Measurements from ENCODE around the gene C10orf105. TPM values are rescaled to one million over a fixed set of nuclear protein-coding genes. Genes with fewer than 3 reads are reported as not detected.
A peak's percentile ranks its signal among the peaks of the same experiment; 100 is the strongest.

Gene C10orf105
- total RNA-seq, 5 donors from 2014 or later (not counting 1 experiment from before 2014, with no cell fraction given): 0.15 to 0.45 (median 0.16) TPM

DNA sequence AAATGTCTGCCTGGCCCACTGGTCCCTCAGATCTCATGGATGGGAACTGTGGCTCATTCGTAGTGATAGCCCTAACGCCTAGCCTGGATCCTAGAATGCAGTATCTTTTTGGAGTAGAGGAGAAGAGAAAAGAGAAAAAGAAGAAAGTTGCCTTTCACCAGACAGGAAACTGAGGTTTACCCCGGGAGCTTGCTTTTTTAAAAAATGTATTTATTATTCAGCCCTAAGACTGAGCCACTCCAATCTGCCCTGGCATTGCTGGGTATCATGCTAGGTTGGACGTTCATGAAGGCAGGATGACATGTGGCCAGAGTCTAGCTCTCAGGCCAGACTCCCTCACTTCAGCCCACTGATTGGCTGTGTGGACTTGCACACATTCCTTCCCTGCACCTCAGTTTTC, 21.5 kb upstream of the C10orf105 start:
- POLR2A ChIA-PET: interaction anchor here in 1 of 2 donors (0.6 kb wide), 1 partner anchor 360 kb away, joined by 3 read pairs; no protein-coding TSS in a partner anchor
- peaks cover 92 to 100% (median 96%) of the 10 kb centered on the region in 3 donors for H3K4me1 Mint-ChIP-seq
- no peaks in the 10 kb centered on the region for H3K36me3 ChIP-seq (ENCODE audit: control insufficient read depth in 2 of 2, extremely low read depth in 1 of 2, insufficient read depth in 1 of 2, low read length in 1 of 2)
- H3K27ac Mint-ChIP-seq: peak overlapping the region; percentile 99 to 100
- DNase-seq: no peak
- H3K4me1 ChIP-seq (ENCODE audit: control insufficient read depth in 1 of 2, extremely low read depth in 1 of 2, insufficient read depth in 2 of 2, low read length in 2 of 2): peaks cover 74 to 100% of the 10 kb centered on the region in 2 experiments
- no peaks in the 10 kb centered on the region for H3K27me3 ChIP-seq (replicated peaks in 1 of 2; ENCODE audit: control insufficient read depth in 2 of 2, extremely low read depth in 1 of 2, insufficient read depth in 2 of 2, low read length in 1 of 2)
- H3K27ac ChIP-seq (ENCODE audit: low read length): peak overlapping the region; percentile 93
- H3K27me3 Mint-ChIP-seq: no peaks in the 10 kb centered on the region
- peak overlapping the region; percentile 48 to 80 (median 65) for H3K4me3 Mint-ChIP-seq
- no peaks in the 10 kb centered on the region for H3K36me3 Mint-ChIP-seq
- 0% methylated on average over 1 of the region's 4 CpGs for WGBS (ENCODE audit: insufficient coverage)
- no peaks in the 10 kb centered on the region for H3K9me3 Mint-ChIP-seq
- CTCF ChIA-PET: interaction anchor here in 1 of 2 donors (1.1 to 2.4 kb wide), 2 partner anchors 16 to 28 kb away, joined by 4 to 8 read pairs; no protein-coding TSS in a partner anchor
- H3K4me3 ChIP-seq (ENCODE audit: control insufficient read depth in 1 of 2, extremely low read depth in 1 of 2, low read length in 1 of 2): peak overlapping the region; percentile 25 to 35
- no peaks in the 10 kb centered on the region for H3K9me3 ChIP-seq
- peak in 2 of 4 experiments; percentile 8 to 21 for ATAC-seq (replicated peaks in 1 of 4)

- Histone ChIP-seq H3K4me1 (ENCODE audit: control insufficient read depth in 1 of 2, extremely low read depth in 1 of 2, insufficient read depth in 2 of 2, low read length in 2 of 2) (peaks cover 74 to 100% of the 10 kb centered on the region in 2 experiments), H3K4me3 (ENCODE audit: control insufficient read depth in 1 of 2, extremely low read depth in 1 of 2, low read length in 1 of 2) (no peak overlapping the region), H3K9me3 (no peaks in the 10 kb centered on the region), H3K36me3 (ENCODE audit: control insufficient read depth in 2 of 2, extremely low read depth in 1 of 2, insufficient read depth in 1 of 2, low read length in 1 of 2) (no peaks in the 10 kb centered on the region), H3K27me3 (replicated peaks in 1 of 2; ENCODE audit: control insufficient read depth in 2 of 2, extremely low read depth in 1 of 2, insufficient read depth in 2 of 2, low read length in 1 of 2) (no peaks in the 10 kb centered on the region), H3K27ac (ENCODE audit: low read length) (peak overlapping the region; percentile 93)
- DNase-seq (no peak), ATAC-seq (replicated peaks in 1 of 4) (no peak)
- ChIA-PET POLR2A (no interaction called here), CTCF (interaction anchor here in 1 of 2 donors (2.4 kb wide), 1 partner anchor 29 kb away, joined by 8 read pairs; no protein-coding TSS in a partner anchor)
- H3K9me3 Mint-ChIP-seq: no peaks in the 10 kb centered on the region
- WGBS (ENCODE audit: insufficient coverage): 73% methylated on average over 8 of the region's 9 CpGs
- no peaks in the 10 kb centered on the region for H3K36me3 Mint-ChIP-seq
- peak overlapping the region; percentile 87 to 100 for H3K27ac Mint-ChIP-seq
- H3K4me1 Mint-ChIP-seq: peaks cover 92 to 100% (median 96%) of the 10 kb centered on the region in 3 donors
- no peaks in the 10 kb centered on the region for H3K27me3 Mint-ChIP-seq
- peak overlapping the region; percentile 0 to 80 (median 49) for H3K4me3 Mint-ChIP-seq
Observed at GRCh38 chr10:71740069-71740653, 20.6 kb upstream of the C10orf105 start.

GRCh38 chr10:71739358-71739900, 19.9 kb upstream of the C10orf105 start:
- 86% methylated on average over 7 of the region's 8 CpGs for WGBS (ENCODE audit: insufficient coverage)
- no peak for DNase-seq
- CTCF ChIA-PET: no interaction called here

DNA sequence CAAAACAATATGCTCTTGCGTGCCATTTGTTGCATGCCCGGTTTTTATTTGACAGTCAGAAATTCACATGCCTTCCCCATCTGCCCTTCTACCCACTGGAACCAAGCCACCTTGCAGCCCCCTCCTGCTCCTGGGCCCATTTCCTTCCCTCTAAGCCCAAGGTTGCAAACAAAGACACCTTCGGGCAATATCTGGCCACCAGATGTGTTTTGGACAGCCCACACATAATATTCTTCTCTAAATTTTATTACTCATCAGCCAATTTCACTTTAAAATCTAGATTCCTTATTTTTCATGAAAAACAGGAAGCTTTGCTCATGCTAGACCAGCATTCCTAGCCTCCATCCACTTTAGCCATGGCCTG, 18.2 kb upstream of the C10orf105 start:
- no peaks in the 10 kb centered on the region for H3K36me3 Mint-ChIP-seq
- H3K27me3 Mint-ChIP-seq: no peaks in the 10 kb centered on the region
- CTCF ChIA-PET: no interaction called here
- no peaks in the 10 kb centered on the region for H3K9me3 ChIP-seq
- peak overlapping the region in 1 of 3 donors; percentile 62 for H3K4me3 Mint-ChIP-seq
- DNase-seq (no peak), ATAC-seq (replicated peaks in 1 of 4) (no peak)
- peak overlapping the region; percentile 98 to 100 for H3K27ac Mint-ChIP-seq
- no peaks in the 10 kb centered on the region for H3K9me3 Mint-ChIP-seq
- H3K4me1 Mint-ChIP-seq: peaks cover 96 to 99% (median 99%) of the 10 kb centered on the region in 3 donors
- POLR2A ChIA-PET: interaction anchor here in 1 of 2 donors (0.5 kb wide), 1 partner anchor 621 kb away, joined by 8 read pairs; no protein-coding TSS in a partner anchor
- H3K27ac ChIP-seq (ENCODE audit: low read length): peak overlapping the region; percentile 93
- H3K4me1 ChIP-seq (ENCODE audit: control insufficient read depth in 1 of 2, extremely low read depth in 1 of 2, insufficient read depth in 2 of 2, low read length in 2 of 2): peaks cover 69 to 100% of the 10 kb centered on the region in 2 experiments
- no peaks in the 10 kb centered on the region for H3K36me3 ChIP-seq (ENCODE audit: control insufficient read depth in 2 of 2, extremely low read depth in 1 of 2, insufficient read depth in 1 of 2, low read length in 1 of 2)
- no peaks in the 10 kb centered on the region for H3K27me3 ChIP-seq (replicated peaks in 1 of 2; ENCODE audit: control insufficient read depth in 2 of 2, extremely low read depth in 1 of 2, insufficient read depth in 2 of 2, low read length in 1 of 2)
- WGBS (ENCODE audit: insufficient coverage): 73% methylated on average over 3 of the region's 3 CpGs
- no peak overlapping the region for H3K4me3 ChIP-seq (ENCODE audit: control insufficient read depth in 1 of 2, extremely low read depth in 1 of 2, low read length in 1 of 2)

More at GRCh38 chr10:71739358-71739900, 19.9 kb upstream of the C10orf105 start:
- H3K27ac Mint-ChIP-seq: peak overlapping the region; percentile 87 to 100
- peak overlapping the region; percentile 93 for H3K27ac ChIP-seq (ENCODE audit: low read length)
- peaks cover 92 to 100% (median 96%) of the 10 kb centered on the region in 3 donors for H3K4me1 Mint-ChIP-seq
- no peaks in the 10 kb centered on the region for H3K27me3 ChIP-seq (replicated peaks in 1 of 2; ENCODE audit: control insufficient read depth in 2 of 2, extremely low read depth in 1 of 2, insufficient read depth in 2 of 2, low read length in 1 of 2)
- no peaks in the 10 kb centered on the region for H3K9me3 Mint-ChIP-seq
- H3K9me3 ChIP-seq: no peaks in the 10 kb centered on the region
- peak overlapping the region in 1 of 3 donors; percentile 80 for H3K4me3 Mint-ChIP-seq
- no peak overlapping the region for H3K4me3 ChIP-seq (ENCODE audit: control insufficient read depth in 1 of 2, extremely low read depth in 1 of 2, low read length in 1 of 2)
- H3K27me3 Mint-ChIP-seq: no peaks in the 10 kb centered on the region
- POLR2A ChIA-PET: no interaction called here
- no peaks in the 10 kb centered on the region for H3K36me3 Mint-ChIP-seq
- H3K36me3 ChIP-seq (ENCODE audit: control insufficient read depth in 2 of 2, extremely low read depth in 1 of 2, insufficient read depth in 1 of 2, low read length in 1 of 2): no peaks in the 10 kb centered on the region
- peaks cover 76 to 100% of the 10 kb centered on the region in 2 experiments for H3K4me1 ChIP-seq (ENCODE audit: control insufficient read depth in 1 of 2, extremely low read depth in 1 of 2, insufficient read depth in 2 of 2, low read length in 2 of 2)
- no peak for ATAC-seq (replicated peaks in 1 of 4)

GRCh38 chr10:71737001-71737833, 17.6 kb upstream of the C10orf105 start:
- no peaks in the 10 kb centered on the region for H3K36me3 Mint-ChIP-seq
- Histone ChIP-seq H3K4me1 (ENCODE audit: control insufficient read depth in 1 of 2, extremely low read depth in 1 of 2, insufficient read depth in 2 of 2, low read length in 2 of 2) (peaks cover 67 to 100% of the 10 kb centered on the region in 2 experiments), H3K4me3 (ENCODE audit: control insufficient read depth in 1 of 2, extremely low read depth in 1 of 2, low read length in 1 of 2) (no peak overlapping the region)

GRCh38 chr10:71736570-71736952, 17.0 kb upstream of the C10orf105 start:
- peaks cover 66 to 100% of the 10 kb centered on the region in 2 experiments for H3K4me1 ChIP-seq (ENCODE audit: control insufficient read depth in 1 of 2, extremely low read depth in 1 of 2, insufficient read depth in 2 of 2, low read length in 2 of 2)
- Mint-ChIP-seq H3K4me3 (peak overlapping the region in 1 of 3 donors; percentile 68), H3K27me3 (no peaks in the 10 kb centered on the region), H3K9me3 (no peaks in the 10 kb centered on the region), H3K36me3 (no peaks in the 10 kb centered on the region), H3K27ac (peak overlapping the region; percentile 98 to 100), H3K4me1 (peaks cover 96 to 99% (median 99%) of the 10 kb centered on the region in 3 donors)
- 78% methylated on average over 1 of the region's 2 CpGs for WGBS (ENCODE audit: insufficient coverage)
- ChIA-PET CTCF (interaction anchor here (0.6 to 1.1 kb wide), 3 partner anchors 32 to 499 kb away, joined by 3 to 4 read pairs (median 3); no protein-coding TSS in a partner anchor), POLR2A (no interaction called here)
- no peak overlapping the region for H3K4me3 ChIP-seq (ENCODE audit: control insufficient read depth in 1 of 2, extremely low read depth in 1 of 2, low read length in 1 of 2)
- DNase-seq (no peak), ATAC-seq (replicated peaks in 1 of 4) (peak in 3 of 4 experiments; percentile 3 to 34 (median 28))
- H3K27me3 ChIP-seq (replicated peaks in 1 of 2; ENCODE audit: control insufficient read depth in 2 of 2, extremely low read depth in 1 of 2, insufficient read depth in 2 of 2, low read length in 1 of 2): no peaks in the 10 kb centered on the region
- no peaks in the 10 kb centered on the region for H3K36me3 ChIP-seq (ENCODE audit: control insufficient read depth in 2 of 2, extremely low read depth in 1 of 2, insufficient read depth in 1 of 2, low read length in 1 of 2)
- peak overlapping the region; percentile 93 for H3K27ac ChIP-seq (ENCODE audit: low read length)
- H3K9me3 ChIP-seq: no peaks in the 10 kb centered on the region

More at GRCh38 chr10:71737001-71737833, 17.6 kb upstream of the C10orf105 start:
- 80% methylated on average over 7 of the region's 12 CpGs for WGBS (ENCODE audit: insufficient coverage)
- H3K27ac ChIP-seq (ENCODE audit: low read length): peak overlapping the region; percentile 93
- DNase-seq (no peak), ATAC-seq (replicated peaks in 1 of 4) (peak in 1 of 4 experiments; percentile 1)
- H3K36me3 ChIP-seq (ENCODE audit: control insufficient read depth in 2 of 2, extremely low read depth in 1 of 2, insufficient read depth in 1 of 2, low read length in 1 of 2): no peaks in the 10 kb centered on the region
- Mint-ChIP-seq H3K4me3 (peak overlapping the region in 1 of 3 donors; percentile 68), H3K27me3 (no peaks in the 10 kb centered on the region), H3K4me1 (peaks cover 96 to 99% (median 99%) of the 10 kb centered on the region in 3 donors), H3K27ac (peak overlapping the region; percentile 98 to 100), H3K9me3 (no peaks in the 10 kb centered on the region)
- no peaks in the 10 kb centered on the region for H3K27me3 ChIP-seq (replicated peaks in 1 of 2; ENCODE audit: control insufficient read depth in 2 of 2, extremely low read depth in 1 of 2, insufficient read depth in 2 of 2, low read length in 1 of 2)
- ChIA-PET POLR2A (interaction anchor here in 1 of 2 donors (0.5 kb wide), 1 partner anchor 622 kb away, joined by 8 read pairs; no protein-coding TSS in a partner anchor), CTCF (interaction anchor here in 1 of 2 donors (1.1 kb wide), 1 partner anchor 31 kb away, joined by 4 read pairs; no protein-coding TSS in a partner anchor)
- no peaks in the 10 kb centered on the region for H3K9me3 ChIP-seq
